ENCODE data around the gene ERAS.

ERAS gene

GRCh38 chrX:48782795-48783194 is 43.5 kb upstream of the ERAS start:
- TF ChIP-seq CTCF (IDR thresholded peaks at IDR 0.05; ENCODE audit: insufficient read depth, low read length, poor library complexity, severe bottlenecking), result no peak
- Histone ChIP-seq H3K4me3 (replicated peaks; ENCODE audit: low read depth, low read length) (no peak overlapping the region), H3K27me3 (replicated peaks; ENCODE audit: control insufficient read depth, insufficient read depth, low read length) (no peaks in the 10 kb centered on the region), H3K36me3 (ENCODE audit: control insufficient read depth, insufficient read depth, low read length) (no peaks in the 10 kb centered on the region)
- DNase-seq (ENCODE audit: extremely low read depth, insufficient read length), result no peak

GRCh38 chrX:48784726-48785125 is 41.6 kb upstream of the ERAS start:
- Histone ChIP-seq H3K36me3 (ENCODE audit: control insufficient read depth, insufficient read depth, low read length) (no peaks in the 10 kb centered on the region), H3K4me3 (replicated peaks; ENCODE audit: low read depth, low read length) (no peak overlapping the region), H3K27me3 (replicated peaks; ENCODE audit: control insufficient read depth, insufficient read depth, low read length) (no peaks in the 10 kb centered on the region)
- TF ChIP-seq CTCF (IDR thresholded peaks at IDR 0.05; ENCODE audit: insufficient read depth, low read length, poor library complexity, severe bottlenecking), result no peak
- DNase-seq (ENCODE audit: extremely low read depth, insufficient read length), result no peak

GRCh38 chrX:48785186-48785539 is 41.1 kb upstream of the ERAS start:
- Histone ChIP-seq H3K36me3 (ENCODE audit: control insufficient read depth, insufficient read depth, low read length) (no peaks in the 10 kb centered on the region), H3K4me3 (replicated peaks; ENCODE audit: low read depth, low read length) (no peak overlapping the region), H3K27me3 (replicated peaks; ENCODE audit: control insufficient read depth, insufficient read depth, low read length) (no peaks in the 10 kb centered on the region)
- TF ChIP-seq CTCF (IDR thresholded peaks at IDR 0.05; ENCODE audit: insufficient read depth, low read length, poor library complexity, severe bottlenecking), result no peak
- DNase-seq (ENCODE audit: extremely low read depth, insufficient read length), result no peak

- Histone ChIP-seq H3K4me3 (replicated peaks; ENCODE audit: low read depth, low read length) (no peak overlapping the region), H3K36me3 (ENCODE audit: control insufficient read depth, insufficient read depth, low read length) (no peaks in the 10 kb centered on the region), H3K27me3 (replicated peaks; ENCODE audit: control insufficient read depth, insufficient read depth, low read length) (no peaks in the 10 kb centered on the region)
- TF ChIP-seq CTCF (IDR thresholded peaks at IDR 0.05; ENCODE audit: insufficient read depth, low read length, poor library complexity, severe bottlenecking), result no peak
- no peak for DNase-seq (ENCODE audit: extremely low read depth, insufficient read length)
Measured at GRCh38 chrX:48785540-48786214, 40.6 kb upstream of the ERAS start.

GRCh38 chrX:48786341-48786800 is 39.9 kb upstream of the ERAS start, which contains the start of gene GATA1:
GATA1 (plus strand) TSS chrX:48786590; CDS start chrX:48791110, 4,520 bp downstream.
- no peak within 1 kb of the TSS for H3K4me3 ChIP-seq (replicated peaks; ENCODE audit: low read depth, low read length)
- H3K27me3 ChIP-seq (replicated peaks; ENCODE audit: control insufficient read depth, insufficient read depth, low read length), result no peaks in the 10 kb centered on the region
- DNase-seq (ENCODE audit: extremely low read depth, insufficient read length), result no peak
- TF ChIP-seq CTCF (IDR thresholded peaks at IDR 0.05; ENCODE audit: insufficient read depth, low read length, poor library complexity, severe bottlenecking), result no peak
- H3K36me3 ChIP-seq (ENCODE audit: control insufficient read depth, insufficient read depth, low read length), result no peaks in the 10 kb centered on the region
